HG02588 (cell line): ENCODE data around the gene NAV1.
"Not testable (repeated sequence)": the region's sequence is repeated elsewhere in the genome, so short reads cannot be mapped to it uniquely, and the experiment has no call there.

Experiments
- ATAC-seq: cut with Tn5 transposase; IDR thresholded peaks from one replicate; pipeline ENCODE4 v1.9.1; 2021; ENCODE audit warnings: mild to moderate bottlenecking, moderate library complexity; ENCODE audit not compliant: unreplicated experiment

The NAV1 gene, protein sequence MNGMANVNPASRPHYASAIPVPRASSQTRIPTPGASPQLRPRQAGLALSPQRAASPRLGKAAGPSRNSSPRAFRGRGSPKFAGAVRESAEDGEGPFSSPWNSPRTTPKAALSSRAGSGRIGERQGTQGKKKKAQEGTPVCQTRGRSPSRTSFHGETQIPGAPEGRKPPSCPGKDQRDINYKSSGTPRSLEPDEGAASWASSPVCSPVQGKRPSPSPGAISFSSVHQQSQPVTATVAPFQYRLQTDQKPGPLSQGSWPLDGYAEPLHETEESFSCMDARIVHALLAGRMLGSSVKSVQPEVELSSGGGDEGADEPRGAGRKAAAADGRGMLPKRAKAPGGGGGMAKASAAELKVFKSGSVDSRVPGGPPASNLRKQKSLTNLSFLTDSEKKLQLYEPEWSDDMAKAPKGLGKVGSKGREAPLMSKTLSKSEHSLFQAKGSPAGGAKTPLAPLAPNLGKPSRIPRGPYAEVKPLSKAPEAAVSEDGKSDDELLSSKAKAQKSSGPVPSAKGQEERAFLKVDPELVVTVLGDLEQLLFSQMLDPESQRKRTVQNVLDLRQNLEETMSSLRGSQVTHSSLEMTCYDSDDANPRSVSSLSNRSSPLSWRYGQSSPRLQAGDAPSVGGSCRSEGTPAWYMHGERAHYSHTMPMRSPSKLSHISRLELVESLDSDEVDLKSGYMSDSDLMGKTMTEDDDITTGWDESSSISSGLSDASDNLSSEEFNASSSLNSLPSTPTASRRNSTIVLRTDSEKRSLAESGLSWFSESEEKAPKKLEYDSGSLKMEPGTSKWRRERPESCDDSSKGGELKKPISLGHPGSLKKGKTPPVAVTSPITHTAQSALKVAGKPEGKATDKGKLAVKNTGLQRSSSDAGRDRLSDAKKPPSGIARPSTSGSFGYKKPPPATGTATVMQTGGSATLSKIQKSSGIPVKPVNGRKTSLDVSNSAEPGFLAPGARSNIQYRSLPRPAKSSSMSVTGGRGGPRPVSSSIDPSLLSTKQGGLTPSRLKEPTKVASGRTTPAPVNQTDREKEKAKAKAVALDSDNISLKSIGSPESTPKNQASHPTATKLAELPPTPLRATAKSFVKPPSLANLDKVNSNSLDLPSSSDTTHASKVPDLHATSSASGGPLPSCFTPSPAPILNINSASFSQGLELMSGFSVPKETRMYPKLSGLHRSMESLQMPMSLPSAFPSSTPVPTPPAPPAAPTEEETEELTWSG (N-terminal part only)

DNA sequence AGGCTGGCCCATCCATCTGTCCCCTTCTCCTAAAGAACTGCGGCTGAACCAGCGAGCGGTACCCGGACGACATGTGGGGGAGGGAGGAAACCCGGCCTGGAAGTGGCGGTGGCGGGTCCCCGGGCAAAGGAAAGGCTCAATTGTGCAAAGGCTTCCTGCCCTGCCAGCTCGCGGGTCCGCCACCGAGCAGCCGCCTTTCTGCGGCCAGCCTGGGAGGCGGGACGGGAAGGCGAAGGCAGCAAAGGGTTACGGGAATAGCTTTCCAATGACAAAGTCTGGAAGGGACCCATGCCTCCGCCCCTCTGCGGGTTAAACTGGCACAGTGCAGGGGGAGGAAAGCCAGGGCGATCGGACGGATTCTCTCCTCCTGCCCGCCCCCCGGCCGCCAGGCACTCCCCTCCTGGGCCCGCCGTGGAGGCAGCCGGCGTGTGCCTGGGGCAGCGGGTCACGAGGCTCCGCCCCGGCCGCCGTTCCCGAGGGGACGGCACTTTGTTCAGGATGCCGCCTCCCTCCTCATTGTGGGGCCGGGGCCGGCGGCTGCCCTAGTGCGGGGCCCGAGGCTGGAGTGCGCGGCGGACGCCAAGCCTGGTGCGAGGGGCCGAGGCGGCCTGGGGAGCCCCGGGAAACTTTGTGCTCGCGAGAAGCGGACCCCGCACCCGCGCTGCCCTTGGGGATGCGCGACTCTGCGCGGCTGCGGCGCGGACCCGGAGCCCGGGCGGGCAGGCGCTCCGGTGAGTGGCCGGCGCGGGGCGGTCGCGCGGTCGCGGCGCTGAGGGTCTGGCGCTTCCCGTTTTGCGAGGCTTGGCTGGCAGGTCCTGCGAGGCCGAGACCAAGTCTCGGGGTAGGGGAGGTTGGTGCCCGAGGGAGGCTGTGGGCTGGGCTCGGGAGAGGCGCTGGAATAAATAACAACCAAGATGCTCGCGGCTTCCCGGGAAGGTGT, at the start of gene NAV1:
NAV1 (plus strand) TSS at position 516 of the 940 bp plus-strand sequence. CDS start 83,758 bp downstream, outside the sequence.
- no peak for ATAC-seq

DNA sequence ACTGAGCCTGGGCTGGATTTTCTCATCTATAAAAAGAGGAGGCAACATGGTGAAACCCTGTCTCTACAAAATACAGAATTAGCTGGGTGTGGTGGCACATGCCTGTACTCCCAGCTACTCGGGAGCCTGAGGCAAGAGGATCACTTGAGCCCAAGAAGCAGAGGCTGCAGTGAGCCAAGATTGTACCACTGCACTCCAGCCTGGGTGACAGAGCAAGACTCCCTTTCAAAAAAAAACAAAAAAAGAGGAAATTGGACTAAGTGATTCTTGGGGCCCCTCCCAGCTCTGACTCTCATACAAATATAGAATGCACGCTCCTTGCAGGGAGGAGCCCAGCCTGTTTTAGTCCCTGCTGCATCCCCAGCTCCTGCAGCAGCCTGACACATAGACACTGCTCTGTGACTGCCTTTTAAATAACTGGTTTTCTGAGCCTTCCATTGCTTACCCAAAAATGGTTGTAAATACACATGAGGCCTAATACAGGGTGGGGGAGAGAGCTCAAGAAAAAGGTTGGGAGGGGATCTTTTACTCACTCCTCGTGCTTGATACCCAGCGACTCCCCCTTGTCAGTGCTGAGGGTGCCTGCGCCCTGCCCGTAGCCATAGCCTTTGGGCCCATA, 49.2 kb upstream of the NAV1 start:
- ATAC-seq: no peak

DNA sequence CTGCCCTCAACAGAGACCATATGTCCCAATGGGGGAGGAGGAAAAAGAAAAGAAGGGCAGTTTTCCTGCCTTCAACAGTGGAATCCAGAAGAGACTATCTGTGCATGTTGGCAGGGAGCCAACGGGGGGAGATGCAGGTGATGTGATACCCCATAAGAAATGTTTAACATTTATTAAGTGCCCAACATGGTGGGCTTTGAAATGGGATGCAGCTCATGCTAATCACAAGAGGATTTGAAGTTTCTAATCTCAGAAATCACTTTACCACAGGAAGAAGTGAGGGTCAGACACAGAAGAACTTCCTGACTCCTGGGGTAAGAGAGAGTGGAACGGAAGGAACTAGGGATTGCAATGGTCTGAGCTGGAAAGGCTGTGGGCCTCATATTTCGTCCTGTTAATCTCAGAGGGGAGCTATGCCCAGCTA, 48.2 kb upstream of the NAV1 start:
- no peak for ATAC-seq

DNA sequence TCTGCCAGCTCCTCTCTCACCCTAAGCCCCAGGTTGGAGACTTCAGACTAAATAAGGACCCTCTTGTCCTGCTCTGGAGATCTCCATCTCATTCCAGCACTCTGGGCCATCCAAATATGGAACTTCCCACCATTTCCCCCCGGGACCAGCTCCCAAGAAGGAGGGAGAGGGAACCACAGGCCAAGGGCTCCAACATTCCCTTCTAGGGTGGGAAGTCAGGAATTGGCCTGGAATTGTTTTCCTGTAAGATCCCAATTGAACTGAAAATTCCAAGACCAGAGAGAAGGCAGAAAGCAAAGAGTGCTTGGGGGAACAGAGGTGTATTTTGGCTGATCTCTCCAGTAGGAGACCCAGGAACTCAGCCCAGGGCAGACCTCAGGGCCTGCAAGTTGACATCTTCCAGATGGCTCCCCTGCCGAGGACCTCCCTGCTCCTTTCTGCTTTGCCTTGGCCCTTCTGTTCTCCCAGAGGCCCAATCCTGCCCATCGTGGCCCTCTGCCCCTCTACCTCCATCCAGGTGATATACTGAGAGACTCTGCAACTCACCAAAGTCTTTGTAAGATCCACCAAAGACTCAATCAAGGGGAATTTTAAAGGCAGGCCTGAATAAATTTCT, 46.9 kb upstream of the NAV1 start:
- ATAC-seq: no peak

DNA sequence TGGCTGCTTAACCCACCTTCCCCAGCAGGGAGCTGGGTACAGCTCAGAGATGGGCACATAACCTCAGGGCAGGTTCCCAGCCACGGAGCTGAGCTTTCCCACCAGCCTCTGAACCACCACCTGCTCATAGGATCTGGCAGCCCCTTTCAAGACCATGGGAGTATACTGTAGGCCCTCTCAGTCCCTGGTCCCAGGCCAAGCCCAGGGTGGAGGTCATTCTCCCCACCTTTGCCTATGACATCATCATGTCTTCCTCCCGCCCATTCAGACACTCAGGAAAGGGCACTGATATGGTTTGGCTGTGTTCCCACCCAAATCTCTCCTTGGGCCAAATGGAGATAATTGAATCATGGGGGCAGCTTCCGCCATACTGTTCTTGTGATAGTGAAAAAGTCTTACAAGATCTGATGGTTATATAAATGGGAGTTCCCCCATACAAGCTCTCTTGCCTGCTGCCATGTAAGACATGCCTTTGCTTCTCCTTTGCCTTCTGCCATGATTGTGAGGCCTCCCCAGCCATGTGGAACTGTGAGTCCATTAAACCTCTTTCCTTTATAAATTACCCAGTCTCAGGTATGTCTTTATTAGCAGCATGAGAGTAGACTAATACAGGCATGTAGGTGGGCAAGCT, 45.8 kb upstream of the NAV1 start:
- not testable (repeated sequence) for ATAC-seq

DNA sequence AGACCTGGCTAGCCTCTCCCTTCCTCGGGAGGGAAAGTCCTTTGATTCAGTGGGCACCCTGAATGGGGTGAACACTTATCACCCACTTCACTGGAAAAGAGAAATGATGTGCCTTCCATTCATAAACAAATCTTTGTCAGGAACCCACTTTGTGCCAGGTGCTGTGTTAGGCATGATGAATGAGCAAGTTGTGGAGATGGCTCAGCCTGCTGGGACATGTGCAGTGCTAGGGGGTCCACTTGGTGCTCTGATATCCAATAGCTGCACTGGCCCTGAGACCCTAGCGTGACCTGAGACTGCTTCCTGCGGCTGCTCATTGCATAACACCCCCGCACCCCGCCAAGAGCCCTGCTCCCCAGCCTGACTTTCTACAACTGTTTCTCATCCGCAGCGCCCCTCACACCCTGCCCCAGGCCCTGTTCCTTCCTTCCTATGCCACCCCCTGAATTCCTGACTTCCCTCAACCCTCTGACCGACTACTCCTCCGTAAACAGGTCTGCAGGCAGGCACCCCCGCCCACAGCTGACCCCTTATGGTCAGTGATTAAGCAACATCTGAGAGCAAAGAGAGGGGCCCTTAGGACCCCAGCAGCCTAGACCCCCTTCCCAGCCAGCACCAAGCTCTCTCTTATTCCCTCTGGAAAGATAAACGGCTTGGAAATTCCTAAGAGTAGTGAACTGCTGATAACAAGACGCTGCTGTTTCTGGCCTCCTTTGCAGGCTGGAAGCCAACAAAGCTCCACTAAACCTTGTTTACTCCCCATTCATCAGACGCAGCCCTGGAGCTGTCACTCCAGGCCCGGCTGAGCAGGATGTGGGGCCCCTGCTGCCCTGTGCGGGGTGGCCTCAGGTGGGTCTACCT, 44.9 kb upstream of the NAV1 start:
- no peak for ATAC-seq

DNA sequence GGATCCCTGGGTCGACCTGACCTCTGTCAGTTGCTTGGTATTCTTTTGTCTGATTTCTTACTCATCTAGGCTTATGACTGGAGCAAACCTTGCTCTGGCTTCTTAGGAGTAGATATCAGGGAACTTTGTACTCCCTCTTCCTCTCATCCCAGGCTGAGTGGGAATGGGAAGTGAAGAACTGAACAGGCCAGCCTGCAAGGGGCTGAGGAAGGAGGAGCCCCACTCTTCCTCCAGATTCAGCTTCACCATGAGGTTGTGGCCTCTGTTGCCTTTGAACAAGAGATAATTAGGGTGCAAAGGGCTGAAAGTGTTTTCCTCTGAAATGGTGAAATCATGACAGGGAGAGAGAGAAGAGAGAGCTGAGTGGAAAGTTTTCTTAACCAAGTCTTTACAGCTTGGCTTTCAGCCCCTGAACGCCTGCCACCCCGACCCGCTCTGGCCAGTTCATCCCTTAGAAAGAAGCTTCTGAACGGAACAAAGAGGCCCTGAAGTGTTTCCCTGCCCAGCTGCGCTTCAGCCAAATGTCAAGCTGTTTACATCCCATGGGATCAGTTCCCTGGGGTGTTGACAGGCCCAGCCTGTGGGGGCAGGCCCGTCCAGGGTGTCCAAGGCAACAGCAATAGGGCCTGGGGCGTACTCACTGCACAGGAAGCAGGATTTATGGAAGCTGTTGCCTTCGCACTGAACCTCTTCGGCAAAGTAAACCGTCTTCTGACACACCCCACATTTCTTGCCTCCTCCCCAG, 43.2 kb upstream of the NAV1 start:
- no peak for ATAC-seq

DNA sequence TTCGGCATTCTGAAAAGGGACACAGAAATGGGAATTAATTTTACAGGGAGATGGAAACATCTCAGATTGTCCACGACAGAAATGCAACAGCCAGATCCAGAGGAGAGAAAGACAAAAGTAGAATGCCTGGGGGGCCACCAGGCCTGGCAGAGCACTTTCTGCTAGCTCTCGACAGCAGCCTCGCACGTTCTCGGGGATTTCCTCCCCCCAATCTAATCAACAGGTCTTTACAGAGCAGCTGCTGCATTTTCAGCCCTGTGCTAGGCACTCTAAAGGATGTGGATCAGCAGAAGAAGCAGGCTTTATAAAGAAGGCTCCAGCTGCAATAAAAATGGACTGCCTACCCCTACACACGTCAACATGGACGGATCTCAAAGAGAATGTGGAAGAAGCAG, 42.6 kb upstream of the NAV1 start:
- no peak for ATAC-seq

DNA sequence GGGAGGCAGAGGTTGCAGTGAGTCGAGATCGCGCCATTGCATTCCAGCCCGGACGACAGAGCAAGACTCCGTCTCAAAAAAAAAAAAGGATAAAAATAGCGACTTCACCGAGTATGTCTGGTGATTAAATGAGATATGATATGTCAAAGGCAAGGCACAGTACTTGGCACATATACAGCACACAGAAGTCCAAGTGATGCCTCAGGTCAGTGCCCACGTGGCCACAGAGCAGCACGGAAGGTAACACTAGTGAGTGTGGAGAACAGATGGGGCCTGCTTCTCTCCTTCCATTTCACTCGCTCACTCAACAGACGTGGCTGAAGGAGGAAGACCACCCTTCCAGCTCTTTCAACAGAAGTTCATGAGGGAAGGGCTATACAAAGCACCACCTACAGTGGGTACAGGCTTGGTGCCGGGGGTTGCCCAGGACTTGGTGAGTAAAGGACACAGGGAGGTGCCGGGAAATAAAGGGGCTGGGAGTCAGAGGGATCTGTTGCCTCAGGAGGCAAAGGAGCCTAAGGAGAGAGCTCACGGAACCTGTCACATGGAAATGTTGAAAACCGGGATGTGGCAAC, 40.9 kb upstream of the NAV1 start:
- no peak for ATAC-seq

DNA sequence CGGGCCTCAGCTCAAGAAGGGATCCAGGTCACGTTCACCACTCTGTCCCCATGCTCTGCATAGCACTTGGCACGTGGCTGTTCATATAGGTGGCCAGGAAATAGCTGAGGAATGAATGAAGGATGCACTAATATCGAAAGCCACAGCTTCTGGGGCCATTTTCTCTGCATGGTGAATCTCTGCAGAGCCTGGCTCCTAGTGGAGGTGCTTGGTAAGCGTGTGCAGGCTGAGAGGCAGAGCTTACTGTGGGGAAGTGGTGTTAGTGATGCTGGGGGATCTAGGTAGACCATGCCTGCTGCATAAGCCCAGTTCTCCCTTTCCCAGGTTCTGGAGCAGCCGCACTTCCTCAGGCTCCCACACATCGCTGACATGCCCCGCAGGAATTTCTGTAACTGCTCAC, 40.3 kb upstream of the NAV1 start:
- no peak for ATAC-seq

DNA sequence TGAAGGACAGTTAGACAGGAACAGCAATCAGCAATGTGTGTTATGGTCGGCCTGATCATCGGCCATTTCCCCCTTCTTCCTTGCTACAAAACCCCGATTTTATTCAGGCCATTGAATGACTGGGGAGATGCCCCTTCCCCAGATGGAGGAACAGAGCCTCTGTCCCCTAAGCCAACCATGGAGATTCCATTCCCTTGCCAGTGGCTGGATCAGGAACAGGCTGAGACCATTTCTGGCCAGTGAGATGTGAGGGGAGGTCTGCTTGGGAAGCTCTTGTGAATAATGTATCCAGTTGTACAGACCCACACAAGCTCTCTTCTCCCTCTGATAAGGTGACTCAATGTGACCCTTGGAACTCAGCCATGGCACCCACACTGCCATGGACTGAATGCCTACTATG, 39.7 kb upstream of the NAV1 start:
- ATAC-seq: no peak

DNA sequence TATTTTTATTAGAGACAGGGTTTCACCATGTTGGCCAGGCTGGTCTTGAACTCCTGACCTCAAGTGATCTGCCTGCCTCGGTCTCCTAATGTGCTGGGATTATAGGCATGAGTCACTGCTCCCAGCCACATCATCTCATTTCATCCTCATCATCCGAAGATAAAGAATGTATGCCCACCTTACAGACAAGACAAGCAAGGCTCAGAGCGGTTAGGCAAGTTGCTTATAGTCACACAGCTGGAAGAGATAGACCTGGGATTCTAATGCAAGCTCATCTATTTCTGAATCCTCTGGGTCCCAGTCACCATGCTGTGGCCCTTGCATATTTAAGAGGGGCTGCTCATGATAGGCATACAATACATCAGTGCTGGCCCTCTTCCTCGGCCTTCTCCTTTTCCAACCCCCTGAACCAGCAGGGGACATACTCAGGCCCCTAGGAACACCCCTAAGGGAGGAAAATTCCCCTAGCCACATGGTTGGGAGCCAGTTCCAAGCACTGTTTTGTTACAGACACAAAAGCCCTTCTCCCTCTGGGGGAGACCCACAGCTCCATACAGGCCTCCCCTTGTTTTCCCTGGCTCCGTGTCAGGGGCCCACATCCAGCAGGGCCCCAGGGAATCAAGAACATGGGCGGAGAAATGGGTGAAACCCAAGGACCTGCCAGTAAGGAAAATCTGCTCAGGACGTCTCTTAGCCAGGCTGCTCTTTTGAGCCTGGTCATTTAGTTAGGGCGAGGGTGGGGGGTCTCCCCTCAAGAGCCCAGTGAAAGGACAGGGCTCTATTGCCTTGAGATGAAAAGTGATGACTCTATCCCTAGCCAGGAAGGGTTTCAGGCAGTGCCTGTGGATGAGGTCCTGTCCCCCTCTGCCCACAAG, 38.9 kb upstream of the NAV1 start:
- ATAC-seq: no peak

DNA sequence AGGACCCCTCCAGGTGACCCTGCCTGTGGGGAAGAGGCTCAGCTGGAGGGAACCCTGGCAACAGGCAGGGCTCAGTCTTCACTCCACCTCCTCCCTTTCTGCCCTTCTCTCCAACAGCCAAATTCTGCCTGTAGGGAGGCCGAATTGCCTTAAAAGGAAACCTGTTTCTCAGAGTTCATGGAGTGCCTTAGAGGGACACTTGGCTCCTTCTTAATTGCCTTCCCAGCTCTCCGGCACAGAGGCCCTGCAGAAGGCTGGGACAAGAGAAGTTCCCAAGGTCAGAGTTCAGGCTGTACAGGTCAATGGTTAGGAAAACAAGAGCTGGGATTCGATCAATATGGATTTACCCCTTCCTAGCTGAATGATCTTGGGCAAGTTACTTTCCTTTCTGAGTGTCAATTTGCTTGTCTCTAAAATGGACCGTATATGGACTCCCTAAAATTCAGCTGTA, 38.2 kb upstream of the NAV1 start:
- ATAC-seq: no peak

DNA sequence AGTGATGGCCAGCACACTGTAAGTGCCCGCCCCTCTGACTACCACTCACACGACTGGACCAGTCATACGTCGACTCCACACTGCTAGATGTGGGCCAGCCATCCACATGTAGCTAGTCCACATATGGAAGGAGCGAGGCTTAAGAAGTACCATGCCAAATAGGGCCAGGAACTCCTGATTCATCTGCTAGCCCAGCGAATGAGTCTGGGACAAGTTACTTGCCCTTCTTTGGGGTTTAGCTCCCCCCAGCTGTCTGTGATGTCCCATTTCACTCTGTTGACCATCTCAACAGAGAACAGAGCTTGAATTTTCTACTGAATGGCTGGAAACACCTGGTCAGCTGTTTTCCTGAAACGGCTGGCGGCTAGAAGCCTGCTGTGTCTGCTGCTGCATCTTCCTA, 37.8 kb upstream of the NAV1 start:
- no peak for ATAC-seq

DNA sequence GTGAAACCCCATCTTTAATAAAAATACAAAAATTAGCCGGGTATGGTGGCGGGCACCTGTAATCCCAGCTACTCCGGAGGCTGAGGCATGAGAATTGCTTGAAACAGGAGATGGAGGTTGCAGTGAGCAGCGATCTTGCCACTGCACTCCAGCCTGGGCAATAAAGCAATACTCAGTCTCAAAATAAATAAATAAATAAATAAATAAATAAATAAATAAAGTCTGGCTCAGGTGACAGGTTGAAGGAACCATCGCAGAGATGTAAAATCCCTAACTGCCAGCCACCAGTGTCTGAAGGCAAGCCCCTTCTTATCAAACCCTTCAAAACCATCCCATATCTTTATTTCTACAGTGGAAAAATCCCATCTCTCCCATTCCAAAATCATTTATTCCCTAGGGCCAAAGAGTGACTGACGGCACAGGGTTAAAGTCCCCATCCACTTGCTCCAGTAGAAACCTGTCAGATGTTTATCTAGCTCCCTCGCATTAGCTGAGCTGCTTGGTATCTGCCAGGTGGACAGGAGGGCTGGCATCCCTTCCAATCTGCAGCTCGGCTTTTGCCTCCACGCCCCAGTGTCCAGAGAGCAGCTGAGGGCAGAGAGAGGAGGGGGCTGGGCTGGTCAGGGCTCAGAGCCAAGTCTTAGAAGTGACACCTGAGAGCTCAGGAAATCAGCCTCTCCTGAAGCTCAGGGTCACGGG, 37.0 kb upstream of the NAV1 start:
- ATAC-seq: no peak
